Fibroblast of villous mesenchyme (primary cell): ENCODE data around the gene SUCO. TPM values are rescaled to one million over a fixed set of nuclear protein-coding genes. Genes with fewer than 3 reads are reported as not detected.
A peak's percentile ranks its signal among the peaks of the same experiment; 100 is the strongest.
"Not testable (repeated sequence)": the region's sequence is repeated elsewhere in the genome, so short reads cannot be mapped to it uniquely, and the experiment has no call there.

ENCODE experiments used
- DNase-seq: peaks from one replicate; pipeline ENCODE4 v3.0.0-alpha.2; 2010; ENCODE audit warnings: low read depth
- H3K4me3 ChIP-seq: 2 replicates; pipeline ENCODE4 v1.5.1; 2011; ENCODE audit warnings: low read depth, mild to moderate bottlenecking, low read length
- total RNA-seq: library from RNA; depleted of rRNA; stranded (reverse); fragments of >200 nt; gene quantifications from 2 replicates; pipeline ENCODE4 v1.2.3, GENCODE V29; 2012
- TF ChIP-seq, protein P1 (sequence below): IDR thresholded peaks from 2 replicates; pipeline ENCODE4 v1.5.1; 2012; ENCODE audit warnings: low read depth, mild to moderate bottlenecking, low read length; ENCODE audit not compliant: insufficient read depth

Gene SUCO
- total RNA-seq, 1 donor: 56.1 TPM

DNA sequence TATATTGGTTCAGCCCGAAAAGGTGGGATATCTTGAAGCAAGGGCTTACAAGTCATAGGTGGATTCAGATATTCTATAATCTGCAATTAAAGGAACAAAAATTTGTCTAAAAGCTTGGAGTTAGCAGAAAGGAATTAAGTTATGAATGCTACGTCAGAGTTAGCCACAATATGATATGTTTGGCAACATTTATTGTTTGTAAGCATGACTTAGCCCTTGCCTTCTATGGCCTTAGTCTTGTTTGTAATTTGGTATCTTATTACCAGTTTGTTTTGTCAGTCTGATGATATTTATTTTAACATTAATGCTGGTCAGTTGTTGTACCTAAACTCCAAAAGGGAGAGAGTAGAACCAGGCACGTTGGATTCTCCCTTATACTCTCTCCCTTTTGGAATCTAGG lies 43.1 kb upstream of the SUCO start:
- no peak overlapping the region for H3K4me3 ChIP-seq
- TF ChIP-seq, protein P1, sequence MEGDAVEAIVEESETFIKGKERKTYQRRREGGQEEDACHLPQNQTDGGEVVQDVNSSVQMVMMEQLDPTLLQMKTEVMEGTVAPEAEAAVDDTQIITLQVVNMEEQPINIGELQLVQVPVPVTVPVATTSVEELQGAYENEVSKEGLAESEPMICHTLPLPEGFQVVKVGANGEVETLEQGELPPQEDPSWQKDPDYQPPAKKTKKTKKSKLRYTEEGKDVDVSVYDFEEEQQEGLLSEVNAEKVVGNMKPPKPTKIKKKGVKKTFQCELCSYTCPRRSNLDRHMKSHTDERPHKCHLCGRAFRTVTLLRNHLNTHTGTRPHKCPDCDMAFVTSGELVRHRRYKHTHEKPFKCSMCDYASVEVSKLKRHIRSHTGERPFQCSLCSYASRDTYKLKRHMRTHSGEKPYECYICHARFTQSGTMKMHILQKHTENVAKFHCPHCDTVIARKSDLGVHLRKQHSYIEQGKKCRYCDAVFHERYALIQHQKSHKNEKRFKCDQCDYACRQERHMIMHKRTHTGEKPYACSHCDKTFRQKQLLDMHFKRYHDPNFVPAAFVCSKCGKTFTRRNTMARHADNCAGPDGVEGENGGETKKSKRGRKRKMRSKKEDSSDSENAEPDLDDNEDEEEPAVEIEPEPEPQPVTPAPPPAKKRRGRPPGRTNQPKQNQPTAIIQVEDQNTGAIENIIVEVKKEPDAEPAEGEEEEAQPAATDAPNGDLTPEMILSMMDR: no peak
- DNase-seq: peak; percentile 12

DNA sequence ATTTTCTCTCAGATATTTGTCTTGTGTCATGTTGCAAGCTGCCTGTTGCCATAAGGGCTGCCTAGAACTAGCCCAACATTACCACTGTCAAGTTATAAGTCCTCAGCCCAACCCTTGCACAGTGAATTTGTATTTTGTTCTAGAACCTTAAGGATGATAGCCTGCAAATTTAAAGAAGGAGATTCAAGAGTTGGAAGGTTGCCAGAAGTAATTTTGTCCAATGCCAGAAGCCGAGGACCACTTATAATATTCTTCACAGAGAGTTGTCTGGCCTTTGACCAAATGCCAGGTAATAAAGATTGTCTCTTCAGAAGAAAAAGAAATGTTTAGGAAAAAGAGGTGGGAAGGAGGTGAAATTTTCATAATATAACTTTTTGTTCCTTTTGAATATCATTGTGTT lies 40.5 kb upstream of the SUCO start:
- no peak for DNase-seq
- no peak overlapping the region for H3K4me3 ChIP-seq
- TF ChIP-seq, protein P1: no peak

GRCh38 chr1:172494166-172494565 lies 38.8 kb upstream of the SUCO start:
- H3K4me3 ChIP-seq: no peak overlapping the region
- TF ChIP-seq, protein P1: no peak
- no peak for DNase-seq

DNA sequence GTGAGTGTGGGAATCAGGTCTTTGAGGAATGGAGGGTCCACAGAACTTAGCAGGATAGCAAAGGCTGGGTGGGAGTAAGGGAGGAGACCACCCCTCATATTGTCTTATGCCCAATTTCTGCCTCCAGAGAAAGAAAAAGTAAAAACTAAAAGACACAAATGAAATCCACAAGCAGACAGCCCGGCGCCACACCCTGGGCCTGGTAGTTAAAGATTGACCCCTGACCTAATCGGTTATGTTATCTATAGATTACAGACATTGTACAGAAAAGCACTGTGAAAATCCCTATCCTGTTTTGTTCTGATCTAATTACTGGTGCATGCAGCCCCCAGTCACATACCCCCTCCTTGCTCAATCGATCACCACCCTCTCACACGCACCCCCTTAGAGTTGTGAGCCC lies 36.8 kb upstream of the SUCO start:
- DNase-seq, H3K4me3 ChIP-seq: not testable (repeated sequence)

DNA sequence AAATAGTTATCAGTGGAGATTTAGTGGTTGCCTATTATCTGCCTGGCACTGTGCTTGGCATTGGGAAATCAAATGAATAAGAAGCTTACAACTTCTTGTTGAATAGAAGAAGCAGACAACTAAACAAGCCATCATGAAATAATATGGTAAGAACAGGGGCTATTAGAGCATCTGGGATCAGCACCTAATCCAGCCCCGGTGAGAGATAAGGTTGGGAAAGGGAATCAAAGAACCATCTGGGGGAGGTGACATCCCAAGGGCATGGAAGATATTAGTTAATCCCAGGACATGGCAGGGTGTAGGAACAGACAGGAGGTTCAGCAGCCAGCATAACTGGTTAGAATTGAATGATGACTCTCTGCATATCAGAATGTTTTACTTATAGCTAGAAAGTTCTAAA lies 36.3 kb upstream of the SUCO start:
- TF ChIP-seq, protein P1: no peak
- H3K4me3 ChIP-seq: no peak overlapping the region
- no peak for DNase-seq

DNA sequence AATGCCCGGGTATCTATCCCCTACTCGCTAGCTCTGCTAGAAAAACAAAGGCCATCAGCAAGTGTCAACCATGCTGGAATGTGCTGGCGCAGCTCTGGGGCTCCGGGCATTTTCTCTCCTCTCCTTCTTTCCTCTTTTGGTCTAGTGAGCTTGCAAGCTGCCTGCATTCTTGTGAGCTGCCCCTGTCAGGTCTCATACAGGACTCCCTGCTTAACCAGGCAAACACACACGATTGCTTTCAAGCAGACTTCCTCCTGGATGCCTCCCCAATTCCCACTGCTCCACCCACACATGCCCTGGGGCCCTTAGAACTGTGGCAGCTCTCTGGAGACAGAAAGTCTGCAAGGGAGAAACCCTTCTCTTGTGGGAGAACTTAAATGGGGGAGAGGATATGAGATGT lies 35.7 kb upstream of the SUCO start:
- peak; percentile 8 for DNase-seq
- TF ChIP-seq, protein P1: no peak
- H3K4me3 ChIP-seq: no peak overlapping the region

GRCh38 chr1:172498857-172499256 lies 34.1 kb upstream of the SUCO start:
- no peak for DNase-seq
- TF ChIP-seq, protein P1: no peak
- no peak overlapping the region for H3K4me3 ChIP-seq
